HuH-7.5 (cell line): ENCODE results near the gene ARHGAP11A.
"Not testable (repeated sequence)": the region's sequence is repeated elsewhere in the genome, so short reads cannot be mapped to it uniquely, and the experiment has no call there.

Experiments used
- DNase-seq: peaks from one replicate; pipeline ENCODE4 v3.0.0; 2011; ENCODE audit warnings: low spot score

ARHGAP11A gene

GRCh38 chr15:32615051-32615870 lies at the start of gene ARHGAP11A:
ARHGAP11A (plus strand) TSS chr15:32615504; CDS start chr15:32616212, 708 bp downstream.
- DNase-seq: not testable (repeated sequence)

GRCh38 chr15:32568988-32569387 lies 46.3 kb upstream of the ARHGAP11A start:
- DNase-seq: not testable (repeated sequence)

GRCh38 chr15:32578482-32578881 lies 36.8 kb upstream of the ARHGAP11A start:
- DNase-seq: not testable (repeated sequence)

- DNase-seq: not testable (repeated sequence)
These were observed 29.5 kb upstream of the ARHGAP11A start for GRCh38 chr15:32585844-32586243.

- DNase-seq: not testable (repeated sequence)
These were observed 22.2 kb upstream of the ARHGAP11A start, which contains the start of gene GOLGA8N for GRCh38 chr15:32593151-32593550. GOLGA8N (plus strand) TSS chr15:32593456.

- DNase-seq: not testable (repeated sequence)
These were observed 5.8 kb upstream of the ARHGAP11A start for GRCh38 chr15:32609518-32609917.

GRCh38 chr15:32610719-32611118 lies 4.6 kb upstream of the ARHGAP11A start:
- DNase-seq: not testable (repeated sequence)

- not testable (repeated sequence) for DNase-seq
These were observed 623 bp upstream of the ARHGAP11A start for GRCh38 chr15:32614712-32615050.

GRCh38 chr15:32615871-32616426 lies 645 bp downstream of the ARHGAP11A start:
- DNase-seq: not testable (repeated sequence)

- DNase-seq: no peak
These were observed 21.1 kb downstream of the ARHGAP11A start for GRCh38 chr15:32636410-32636809.

- no peak for DNase-seq
These were observed 21.7 kb downstream of the ARHGAP11A start for GRCh38 chr15:32636908-32637567.

- no peak for DNase-seq
These were observed 22.4 kb downstream of the ARHGAP11A start for GRCh38 chr15:32637704-32638103.

- no peak for DNase-seq
These were observed 26.3 kb downstream of the ARHGAP11A start, which contains the start of gene SCG5 for GRCh38 chr15:32641517-32642059. SCG5 (plus strand) TSS chr15:32641710; CDS start chr15:32643593, 1,883 bp downstream.

GRCh38 chr15:32642667-32643435 lies 27.5 kb downstream of the ARHGAP11A start:
- DNase-seq: no peak

GRCh38 chr15:32643907-32644445 lies 28.7 kb downstream of the ARHGAP11A start:
- DNase-seq: no peak

GRCh38 chr15:32646291-32646690 lies 31.0 kb downstream of the ARHGAP11A start:
- no peak for DNase-seq

GRCh38 chr15:32649342-32649741 lies 34.0 kb downstream of the ARHGAP11A start:
- peak; percentile 28 for DNase-seq

- peak; percentile 48 for DNase-seq
These were observed 36.0 kb downstream of the ARHGAP11A start for GRCh38 chr15:32651229-32651837.

- no peak for DNase-seq
These were observed 36.9 kb downstream of the ARHGAP11A start for GRCh38 chr15:32652178-32652577.

- DNase-seq: no peak
These were observed 40.8 kb downstream of the ARHGAP11A start for GRCh38 chr15:32656091-32656490.

- no peak for DNase-seq
These were observed 41.2 kb downstream of the ARHGAP11A start for GRCh38 chr15:32656496-32656895.
